Astrocyte of the spinal cord (primary cell): Measurements from ENCODE around the gene SLC7A5.
"Not testable (repeated sequence)": the region's sequence is repeated elsewhere in the genome, so short reads cannot be mapped to it uniquely, and the experiment has no call there.

Experiments
- DNase-seq: peaks from one replicate; pipeline ENCODE4 v3.0.0; 2011; ENCODE audit warnings: low read depth, low spot score
- H3K4me3 ChIP-seq: 2 replicates; pipeline ENCODE4 v1.5.1; 2011; ENCODE audit warnings: low read depth, mild to moderate bottlenecking, low read length, moderate library complexity
- CTCF ChIP-seq: IDR thresholded peaks from 2 replicates; pipeline ENCODE4 v1.5.1; 2012; ENCODE audit warnings: low read depth, mild to moderate bottlenecking, low read length, inconsistent platforms
- in situ Hi-C: cut with HindIII; loops from 2 replicates; pipeline ENCODE4 v1.10.0; 2017; ENCODE audit warnings: low sequenced_read_pairs

Gene SLC7A5

DNA sequence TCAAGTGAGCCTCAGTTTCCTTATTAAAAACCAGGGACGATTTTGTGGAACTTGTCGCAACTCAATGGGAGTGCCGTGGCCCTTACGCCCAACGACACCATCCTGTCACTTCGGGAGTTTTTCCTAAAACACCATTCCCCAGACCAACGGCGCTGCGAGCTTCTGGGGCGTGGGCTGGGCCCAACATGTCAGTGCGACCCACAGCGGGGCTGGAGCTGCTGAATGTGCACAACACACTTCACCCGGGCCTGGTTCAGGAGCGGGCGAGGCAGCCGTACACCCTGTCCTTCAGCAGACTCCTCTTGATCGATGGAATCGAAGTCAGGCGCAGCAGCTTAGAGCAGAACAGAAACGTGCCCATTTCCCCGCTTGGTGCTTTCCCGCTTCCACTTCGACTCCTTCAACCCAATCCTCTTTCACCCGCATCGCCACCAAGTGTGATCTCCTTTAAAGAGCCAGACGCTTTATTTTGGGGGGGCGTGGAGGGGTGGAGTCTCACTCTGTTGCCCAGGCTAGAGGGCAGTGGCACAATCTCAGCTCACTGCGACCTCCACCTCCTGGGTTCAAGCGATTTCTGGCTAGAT, 13.2 kb upstream of the SLC7A5 start:
- H3K4me3 ChIP-seq, result no peak overlapping the region
- in situ Hi-C loops, result no loop called here
- no peak for TF ChIP-seq CTCF
- DNase-seq, result no peak

- DNase-seq, result no peak
- TF ChIP-seq CTCF, result no peak
- no peak overlapping the region for H3K4me3 ChIP-seq
- in situ Hi-C loops, result no loop called here
Observed at GRCh38 chr16:87881324-87882200, 12.3 kb upstream of the SLC7A5 start.

DNA sequence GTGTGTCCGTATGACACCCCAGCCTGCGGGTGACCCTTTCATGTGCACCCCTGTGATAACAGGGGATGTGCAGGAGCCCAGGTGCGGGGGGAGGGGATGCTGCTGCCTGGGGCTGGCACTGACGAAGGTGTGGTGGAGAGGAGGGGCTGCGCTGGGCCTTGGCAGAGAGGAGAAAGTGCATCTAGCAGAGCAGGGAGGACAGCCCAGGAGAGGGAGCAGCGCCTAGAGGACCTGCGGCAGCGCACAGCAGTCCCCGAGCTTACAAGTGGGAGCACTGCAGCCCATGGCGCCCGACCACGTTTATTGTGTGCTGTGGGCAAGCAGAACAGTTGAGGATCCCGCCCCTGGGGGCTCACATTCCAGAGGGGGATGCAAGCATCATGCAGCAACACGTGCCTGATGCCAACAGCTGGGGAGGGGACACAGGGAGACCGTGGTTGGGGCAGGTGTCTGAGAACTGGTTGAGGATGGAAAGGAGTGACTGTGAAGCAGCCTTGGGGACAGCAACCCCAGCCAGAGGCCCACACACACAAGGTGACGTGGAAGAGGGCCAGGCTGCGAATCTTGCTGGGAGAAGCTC, 10.9 kb upstream of the SLC7A5 start:
- TF ChIP-seq CTCF, result no peak
- no peak overlapping the region for H3K4me3 ChIP-seq
- no peak for DNase-seq
- in situ Hi-C loops, result no loop called here

DNA sequence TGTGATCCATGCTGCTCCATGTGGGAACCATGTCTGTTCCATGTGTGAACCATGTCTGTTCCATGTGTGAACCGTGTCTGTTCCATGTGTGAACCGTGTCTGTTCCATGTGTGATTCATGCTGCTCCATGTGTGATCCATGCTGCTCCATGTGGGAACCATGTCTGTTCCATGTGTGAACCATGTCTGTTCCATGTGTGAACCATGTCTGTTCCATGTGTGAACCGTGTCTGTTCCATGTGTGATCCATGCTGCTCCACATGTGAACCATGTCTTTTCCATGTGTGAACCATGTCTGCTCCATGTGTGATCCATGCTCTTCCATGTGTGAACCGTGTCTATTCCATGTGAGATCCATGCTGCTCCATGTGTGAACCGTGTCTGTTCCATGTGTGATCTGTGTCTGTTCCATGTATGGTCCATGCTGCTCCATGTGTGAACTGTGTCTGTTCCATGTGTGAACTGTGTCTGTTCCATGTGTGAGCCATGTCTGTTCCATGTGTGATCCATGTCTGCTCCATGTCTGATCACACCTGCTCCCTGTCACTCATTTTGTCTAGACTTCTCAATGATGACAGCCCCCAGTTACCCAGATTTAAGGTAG, 10.2 kb upstream of the SLC7A5 start:
- in situ Hi-C loops, DNase-seq, H3K4me3 ChIP-seq: not testable (repeated sequence)

- no peak for DNase-seq
- no peak for TF ChIP-seq CTCF
- H3K4me3 ChIP-seq, result no peak overlapping the region
- in situ Hi-C loops, result no loop called here
Observed at GRCh38 chr16:87878704-87879103, 9.4 kb upstream of the SLC7A5 start.

- no peak for TF ChIP-seq CTCF
- in situ Hi-C loops, result no loop called here
Observed at GRCh38 chr16:87877942-87878507, 8.7 kb upstream of the SLC7A5 start.

More at GRCh38 chr16:87877942-87878507, 8.7 kb upstream of the SLC7A5 start:
- H3K4me3 ChIP-seq, result no peak overlapping the region
- no peak for DNase-seq
